Spleen (tissue), 11 donors: ENCODE results near the gene ZNF296. TPM values are rescaled to one million over a fixed set of nuclear protein-coding genes. Genes with fewer than 3 reads are reported as not detected.
A peak's percentile ranks its signal among the peaks of the same experiment; 100 is the strongest.
"Not testable (repeated sequence)": the region's sequence is repeated elsewhere in the genome, so short reads cannot be mapped to it uniquely, and the experiment has no call there.

Source experiments
- DNase-seq: peaks from one replicate; pipeline ENCODE4 v3.0.0-alpha.2; 2020
- H3K27ac ChIP-seq, 8 donors: fragments of 200-600 bp; sonication (generic) in 7 of 8; 1 replicate in 4 of 8; 2 replicates in 4 of 8; pipeline versions ENCODE4 v1.5.0 to v1.8.0; 2016 to 2021; ENCODE audit warnings: inconsistent platforms in 4 of 8, mild to moderate bottlenecking in 4 of 8, moderate library complexity in 1 of 8
- H3K27me3 ChIP-seq, 7 donors: fragments of 200-600 bp; sonication (generic) in 6 of 7; replicated peaks in 1 of 7; 1 replicate in 4 of 7; 2 replicates in 3 of 7; pipeline versions ENCODE4 v1.5.0 to v1.8.0; 2016 to 2021; ENCODE audit warnings: inconsistent platforms in 3 of 7, mild to moderate bottlenecking in 1 of 7
- H3K36me3 ChIP-seq, 6 donors: fragments of 200-600 bp; sonication (generic) in 5 of 6; 1 replicate in 4 of 6; 2 replicates in 2 of 6; pipeline versions ENCODE4 v1.5.0 to v1.8.0; 2016 to 2021; ENCODE audit warnings: inconsistent platforms in 2 of 6
- H3K4me1 ChIP-seq, 6 donors: fragments of 200-600 bp; sonication (generic) in 5 of 6; 1 replicate in 3 of 6; 2 replicates in 3 of 6; pipeline versions ENCODE4 v1.5.0 to v1.8.0; 2016 to 2021; ENCODE audit warnings: inconsistent platforms in 3 of 6
- H3K4me3 ChIP-seq, 8 donors: fragments of 200-600 bp; sonication (generic) in 7 of 8; 1 replicate in 4 of 8; 2 replicates in 4 of 8; pipeline versions ENCODE4 v1.5.0 to v1.8.0; 2016 to 2021; ENCODE audit warnings: inconsistent platforms in 4 of 8, mild to moderate bottlenecking in 4 of 8, moderate library complexity in 2 of 8
- H3K9me3 ChIP-seq, 8 donors: fragments of 200-600 bp; sonication (generic) in 7 of 8; 1 replicate in 4 of 8; 2 replicates in 4 of 8; pipeline versions ENCODE4 v1.5.0 to v1.8.0; 2016 to 2021; ENCODE audit warnings: inconsistent platforms in 4 of 8
- POLR2A ChIP-seq, 3 donors: fragments of 450-650 bp; IDR thresholded peaks; one replicate each; pipeline ENCODE4 v1.5.1; 2017; ENCODE audit warnings: antibody characterized with exemption in 3 of 3, mild to moderate bottlenecking in 1 of 3
- POLR2AphosphoS5 ChIP-seq, 3 donors: sonication (generic); formaldehyde crosslinking; IDR thresholded peaks; one replicate each; pipeline ENCODE4 v1.5.1; 2017; ENCODE audit warnings: antibody characterized with exemption in 3 of 3
- WGBS, 5 donors: extraction: QIAGEN DNeasy Blood & Tissue Kit in 3 of 5; methylation state at CpG; one replicate each; pipeline versions ENCODE4 v1.1.5 to v1.1.7; 2013 to 2018; 5-methylcytosine and 5-hydroxymethylcytosine counted together
- intact Hi-C: fragments of 100-400 bp; cut with DNase I; formaldehyde crosslinking; loops from one replicate; pipeline ENCODE4 v1.15.0; 2023; ENCODE audit warnings: low total_unique reads
- polyA plus RNA-seq, 3 donors: library from polyadenylated mRNA; stranded (reverse); fragments of 200-250 nt; gene quantifications; one replicate each; pipeline ENCODE4 v1.2.1, GENCODE V29; 2013
- total RNA-seq, 7 donors: library from RNA; depleted of rRNA in 3 of 7; stranded (reverse); fragments of >200 nt in 3 of 7; fragmentation: NEBNext Ultra II Directional in 4 of 7; extraction: Animal tissue kit (Norgen Biotek cat#: 25700) in 4 of 7; gene quantifications; one replicate each; pipeline versions ENCODE4 v1.1.0 to v1.2.1, GENCODE V29; 2016 to 2021
- TF ChIP-seq, protein P1 (sequence below), 11 experiments: fragments of 200-600 bp in 7 of 11; fragments of 450-650 bp in 4 of 11; sonication (generic) in 4 of 11; IDR thresholded peaks in 8 of 11; conservative IDR thresholded peaks in 3 of 11; 1 replicate in 7 of 11; 2 replicates in 4 of 11; pipeline versions ENCODE4 v1.4.0 to v1.8.0; 2016 to 2021; ENCODE audit warnings: antibody characterized with exemption in 11 of 11, inconsistent platforms in 4 of 11, mild to moderate bottlenecking in 1 of 11
- donor health status: healthy with polysubstance abuse.
- donor health status: DM: no; HTN: no; CAD: no; lungs with moderate emphysema.
- donor health status: DM: no; HTN: no; CAD: no.
- donor health status: Bipolar disorder and iron deficiency.
- donor health status: healthy.
- donor health status: DM: no; HTN: no; CAD: no.
- donor health status: DM: yes; HTN: yes; CAD: no.

The ZNF296 gene
- total and polyA plus RNA-seq, 10 donors: 3.9 to 11.9 (median 7.4) TPM

DNA sequence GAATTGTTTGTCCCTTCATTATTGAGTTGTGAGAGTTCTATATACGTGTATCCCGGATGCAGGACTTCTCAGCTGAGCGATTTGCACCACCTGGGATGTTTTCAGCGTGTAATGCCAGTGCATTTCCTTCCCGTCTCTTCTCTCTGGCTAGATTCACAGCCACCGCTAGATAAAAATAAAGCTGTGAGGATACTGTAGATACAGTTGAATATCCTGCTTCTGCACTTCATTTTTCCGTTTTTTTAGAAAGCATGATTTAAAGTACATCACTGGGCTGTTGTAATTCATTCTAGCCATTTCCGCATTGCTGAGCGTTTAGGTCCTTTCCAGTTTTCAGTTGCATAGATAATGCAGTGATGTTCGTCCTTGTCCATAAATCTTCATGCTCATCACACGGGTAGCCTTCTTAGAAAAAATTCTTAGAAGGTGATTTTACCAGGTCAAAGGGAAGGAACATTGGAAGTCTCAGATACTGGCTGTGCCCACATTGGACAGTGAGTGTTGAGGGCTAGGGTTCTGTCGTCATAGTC is 31.4 kb upstream of the ZNF296 start:
- H3K4me1 ChIP-seq: peaks cover 17 to 77% (median 34%) of the 10 kb centered on the region in 6 donors
- no peak overlapping the region for H3K4me3 ChIP-seq
- intact Hi-C loops: no loop called here
- no peaks in the 10 kb centered on the region for H3K27me3 ChIP-seq
- H3K9me3 ChIP-seq: no peaks in the 10 kb centered on the region
- no peak overlapping the region for H3K27ac ChIP-seq
- H3K36me3 ChIP-seq: no peaks in the 10 kb centered on the region
- DNase-seq: no peak
- TF ChIP-seq POLR2A (IDR thresholded peaks at IDR 0.05) (no peak), POLR2AphosphoS5 (IDR thresholded peaks at IDR 0.05) (no peak)
- TF ChIP-seq, protein P1, sequence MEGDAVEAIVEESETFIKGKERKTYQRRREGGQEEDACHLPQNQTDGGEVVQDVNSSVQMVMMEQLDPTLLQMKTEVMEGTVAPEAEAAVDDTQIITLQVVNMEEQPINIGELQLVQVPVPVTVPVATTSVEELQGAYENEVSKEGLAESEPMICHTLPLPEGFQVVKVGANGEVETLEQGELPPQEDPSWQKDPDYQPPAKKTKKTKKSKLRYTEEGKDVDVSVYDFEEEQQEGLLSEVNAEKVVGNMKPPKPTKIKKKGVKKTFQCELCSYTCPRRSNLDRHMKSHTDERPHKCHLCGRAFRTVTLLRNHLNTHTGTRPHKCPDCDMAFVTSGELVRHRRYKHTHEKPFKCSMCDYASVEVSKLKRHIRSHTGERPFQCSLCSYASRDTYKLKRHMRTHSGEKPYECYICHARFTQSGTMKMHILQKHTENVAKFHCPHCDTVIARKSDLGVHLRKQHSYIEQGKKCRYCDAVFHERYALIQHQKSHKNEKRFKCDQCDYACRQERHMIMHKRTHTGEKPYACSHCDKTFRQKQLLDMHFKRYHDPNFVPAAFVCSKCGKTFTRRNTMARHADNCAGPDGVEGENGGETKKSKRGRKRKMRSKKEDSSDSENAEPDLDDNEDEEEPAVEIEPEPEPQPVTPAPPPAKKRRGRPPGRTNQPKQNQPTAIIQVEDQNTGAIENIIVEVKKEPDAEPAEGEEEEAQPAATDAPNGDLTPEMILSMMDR (IDR thresholded peaks at IDR 0.05 in 8 of 11, conservative IDR thresholded peaks at IDR 0.05 in 3 of 11): no peak
- WGBS, 5 donors: 51 to 72% (median 63%) methylated on average over 12 of the region's 12 CpGs

DNA sequence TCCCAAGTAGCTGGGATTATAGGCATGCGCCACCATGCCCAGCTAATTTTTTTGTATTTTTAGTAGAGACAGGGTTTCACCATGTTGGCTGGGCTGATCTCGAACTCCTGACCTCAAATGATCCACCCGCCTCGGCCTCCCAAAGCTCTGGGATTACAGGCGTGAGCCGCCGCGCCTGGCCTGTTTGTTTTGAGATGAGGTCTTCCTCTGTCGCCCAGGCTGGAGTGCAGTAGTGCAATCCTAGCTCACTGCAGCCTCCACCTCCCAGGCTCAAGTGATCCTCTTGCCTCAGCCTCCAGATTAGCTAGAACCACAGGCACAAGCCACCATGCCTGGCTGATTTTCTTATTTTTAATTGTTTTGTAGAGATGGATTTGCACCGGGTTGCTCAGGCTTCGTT is 30.1 kb upstream of the ZNF296 start:
- peaks cover 20 to 78% (median 46%) of the 10 kb centered on the region in 6 donors for H3K4me1 ChIP-seq
- H3K36me3 ChIP-seq, H3K9me3 ChIP-seq, H3K4me3 ChIP-seq, intact Hi-C loops, H3K27me3 ChIP-seq, H3K27ac ChIP-seq, DNase-seq: not testable (repeated sequence)
- WGBS, 5 donors: 87 to 95% (median 91%) methylated on average over 11 of the region's 11 CpGs

DNA sequence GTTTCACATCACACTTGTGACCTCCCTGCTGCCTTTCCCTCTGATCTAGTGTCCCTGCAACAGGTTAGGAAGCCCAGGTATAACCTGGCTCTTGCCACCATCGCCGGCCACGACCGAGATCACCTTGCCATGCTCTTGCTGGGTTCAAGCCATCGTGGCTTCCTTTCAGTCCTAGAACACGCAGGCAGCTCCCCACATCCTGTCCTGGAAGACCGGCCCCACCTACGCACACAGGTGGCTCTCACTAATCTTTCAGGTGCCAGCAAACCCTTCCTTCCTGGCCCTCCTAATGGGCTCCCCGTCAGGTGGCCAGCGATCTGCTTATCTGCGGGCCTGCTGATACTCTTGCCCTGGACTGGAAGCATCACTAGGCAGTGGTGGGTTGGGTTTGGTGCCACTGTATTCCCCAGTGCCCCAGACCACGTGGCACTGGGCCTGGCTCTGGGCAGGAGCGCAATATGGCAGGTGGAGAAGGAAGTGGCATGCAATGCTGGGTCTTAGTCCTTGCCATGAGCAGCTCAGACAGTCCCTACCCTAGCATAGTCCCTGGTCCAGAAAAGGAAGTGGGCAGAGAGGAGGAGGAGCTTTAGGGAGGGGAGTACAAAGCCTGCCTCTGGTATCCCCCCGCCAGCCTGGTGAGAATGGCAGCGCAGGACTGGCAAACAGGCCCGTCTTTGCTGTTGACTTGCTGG is 28.5 kb upstream of the ZNF296 start:
- no peak for DNase-seq
- H3K27me3 ChIP-seq: no peaks in the 10 kb centered on the region
- peaks cover 0 to 10% (median 0%) of the 10 kb centered on the region in 6 donors for H3K36me3 ChIP-seq
- H3K9me3 ChIP-seq: no peaks in the 10 kb centered on the region
- intact Hi-C loops: no loop called here
- peak overlapping the region in 5 of 8 donors; percentile 27 to 78 (median 62) for H3K27ac ChIP-seq
- H3K4me1 ChIP-seq: peaks cover 20 to 78% (median 48%) of the 10 kb centered on the region in 6 donors
- WGBS, 5 donors: 51 to 70% (median 63%) methylated on average over 16 of the region's 16 CpGs
- TF ChIP-seq, protein P1 (IDR thresholded peaks at IDR 0.05 in 8 of 11, conservative IDR thresholded peaks at IDR 0.05 in 3 of 11): no peak
- TF ChIP-seq POLR2AphosphoS5 (IDR thresholded peaks at IDR 0.05): peak in 1 of 3 donors; percentile 25
- no peak overlapping the region for H3K4me3 ChIP-seq

DNA sequence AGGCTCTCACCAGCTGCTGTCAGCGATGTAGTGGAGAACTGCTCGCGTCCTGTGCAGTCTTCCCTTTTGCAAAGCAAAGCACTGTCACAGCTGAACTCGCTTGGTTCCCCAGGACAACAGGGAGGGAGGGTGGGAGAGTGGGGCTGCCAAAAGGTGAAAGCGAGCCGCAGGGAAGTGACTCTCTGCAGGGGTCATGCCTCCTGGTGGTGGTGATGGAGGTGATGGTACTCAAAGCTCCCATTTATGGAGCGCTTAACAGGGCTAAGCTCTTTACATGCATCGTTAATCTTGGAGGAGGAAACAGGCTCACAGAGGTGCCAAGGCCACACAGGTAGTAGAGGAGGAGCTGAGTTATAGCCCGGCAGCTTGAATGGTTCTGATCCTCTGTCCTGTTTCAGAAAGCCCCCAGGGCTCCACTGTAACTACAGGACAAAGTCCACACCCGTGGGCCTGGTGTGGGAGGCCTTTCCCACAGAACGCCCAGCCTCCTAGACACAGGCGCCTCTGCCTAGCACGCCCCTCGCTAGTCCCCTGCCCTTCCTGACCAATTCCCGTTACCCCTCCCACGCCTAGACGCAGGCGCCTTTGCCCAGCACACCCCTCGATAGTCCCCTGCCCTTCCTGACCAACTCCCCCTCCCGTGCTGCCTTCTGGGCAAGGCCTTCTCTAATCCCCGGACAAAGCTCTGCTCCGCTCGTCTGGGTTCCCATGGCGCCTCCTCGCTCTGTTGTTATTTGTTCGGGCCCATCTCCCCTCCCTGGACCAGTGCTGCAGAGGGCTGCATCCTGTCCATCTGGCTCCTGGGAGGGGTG is 27.4 kb upstream of the ZNF296 start:
- peaks cover 20 to 87% (median 54%) of the 10 kb centered on the region in 6 donors for H3K4me1 ChIP-seq
- no peaks in the 10 kb centered on the region for H3K27me3 ChIP-seq
- 50 to 61% (median 56%) methylated on average over 26 of the region's 26 CpGs for WGBS, 5 donors
- no peaks in the 10 kb centered on the region for H3K9me3 ChIP-seq
- H3K4me3 ChIP-seq: peak overlapping the region in 4 of 8 donors; percentile 12 to 63 (median 32)
- no peak for DNase-seq
- TF ChIP-seq POLR2A (IDR thresholded peaks at IDR 0.05): no peak
- TF ChIP-seq, protein P1 (IDR thresholded peaks at IDR 0.05 in 8 of 11, conservative IDR thresholded peaks at IDR 0.05 in 3 of 11): peak in 2 of 11 experiments; percentile 10 to 11
- intact Hi-C loops: no loop called here
- peak overlapping the region in 7 of 8 donors; percentile 7 to 78 (median 62) for H3K27ac ChIP-seq
- H3K36me3 ChIP-seq: peaks cover 0 to 18% (median 0%) of the 10 kb centered on the region in 6 donors
